IPS-20b (cell line): ENCODE measurements around the gene WNT11.

Experiments
- H3K27ac ChIP-seq: one replicate; pipeline ENCODE4 v1.5.1; 2013; ENCODE audit warnings: low read length
- H3K27me3 ChIP-seq: 2 replicates; pipeline ENCODE4 v1.6.1; 2013; ENCODE audit warnings: mild to moderate bottlenecking, low read length, inconsistent platforms; ENCODE audit not compliant: insufficient read depth
- H3K36me3 ChIP-seq: 2 replicates; pipeline ENCODE4 v1.6.1; 2013; ENCODE audit warnings: low read depth, mild to moderate bottlenecking, inconsistent platforms, low read length, moderate library complexity; ENCODE audit not compliant: insufficient read depth
- H3K4me1 ChIP-seq: 2 replicates; pipeline ENCODE4 v1.6.1; 2013; ENCODE audit warnings: mild to moderate bottlenecking, control low read depth, inconsistent platforms, low read length, moderate library complexity; ENCODE audit not compliant: insufficient read depth
- H3K4me3 ChIP-seq: 2 replicates; pipeline ENCODE4 v1.5.1; 2013; ENCODE audit warnings: mild to moderate bottlenecking, low read length, inconsistent platforms
- H3K9ac ChIP-seq: 2 replicates; pipeline ENCODE4 v1.6.1; 2013; ENCODE audit warnings: low read depth, mild to moderate bottlenecking, inconsistent platforms, low read length, moderate library complexity
- H3K9me3 ChIP-seq: 2 replicates; pipeline ENCODE4 v1.6.1; 2013; ENCODE audit warnings: mild to moderate bottlenecking, low read depth, low read length, inconsistent platforms; ENCODE audit not compliant: insufficient read depth

The WNT11 gene

GRCh38 chr11:76229690-76230240 is 23.5 kb upstream of the WNT11 start:
- Histone ChIP-seq H3K4me1 (no peaks in the 10 kb centered on the region), H3K4me3 (no peak overlapping the region), H3K9ac (no peak overlapping the region)

GRCh38 chr11:76228875-76229149 is 22.5 kb upstream of the WNT11 start:
- Histone ChIP-seq H3K36me3 (no peaks in the 10 kb centered on the region), H3K4me1 (no peaks in the 10 kb centered on the region), H3K9me3 (no peaks in the 10 kb centered on the region), H3K4me3 (no peak overlapping the region), H3K27me3 (peaks cover 6% of the 10 kb centered on the region), H3K9ac (no peak overlapping the region), H3K27ac (no peak overlapping the region)

More at GRCh38 chr11:76229690-76230240, 23.5 kb upstream of the WNT11 start:
- no peak overlapping the region for H3K27ac ChIP-seq
- no peaks in the 10 kb centered on the region for H3K36me3 ChIP-seq
- H3K9me3 ChIP-seq, result no peaks in the 10 kb centered on the region
- H3K27me3 ChIP-seq, result peaks cover 16% of the 10 kb centered on the region

- Histone ChIP-seq H3K27ac (no peak overlapping the region), H3K4me3 (no peak overlapping the region), H3K9me3 (no peaks in the 10 kb centered on the region), H3K4me1 (no peaks in the 10 kb centered on the region), H3K27me3 (peaks cover under 1% of the 10 kb centered on the region; the same call in 1 of the 2 replicates), H3K36me3 (no peaks in the 10 kb centered on the region), H3K9ac (no peak overlapping the region)
Observed at GRCh38 chr11:76228071-76228874, 22.0 kb upstream of the WNT11 start.

- Histone ChIP-seq H3K9ac (no peak overlapping the region), H3K36me3 (no peaks in the 10 kb centered on the region), H3K27me3 (no peaks in the 10 kb centered on the region), H3K27ac (no peak overlapping the region), H3K4me1 (no peaks in the 10 kb centered on the region), H3K4me3 (no peak overlapping the region), H3K9me3 (no peaks in the 10 kb centered on the region)
Observed at GRCh38 chr11:76226626-76227025, 20.3 kb upstream of the WNT11 start.

- no peaks in the 10 kb centered on the region for H3K36me3 ChIP-seq
- no peak overlapping the region for H3K27ac ChIP-seq
- no peaks in the 10 kb centered on the region for H3K4me1 ChIP-seq
- H3K4me3 ChIP-seq, result no peak overlapping the region
- H3K9me3 ChIP-seq, result no peaks in the 10 kb centered on the region
- H3K27me3 ChIP-seq, result no peaks in the 10 kb centered on the region
- H3K9ac ChIP-seq, result no peak overlapping the region
Observed at GRCh38 chr11:76225122-76225611, 18.9 kb upstream of the WNT11 start.

- Histone ChIP-seq H3K4me3 (no peak overlapping the region), H3K36me3 (no peaks in the 10 kb centered on the region), H3K9ac (no peak overlapping the region), H3K27ac (no peak overlapping the region), H3K9me3 (no peaks in the 10 kb centered on the region), H3K27me3 (no peaks in the 10 kb centered on the region; the same call in 1 of the 2 replicates), H3K4me1 (no peaks in the 10 kb centered on the region)
Observed at GRCh38 chr11:76224461-76225121, 18.3 kb upstream of the WNT11 start.

- Histone ChIP-seq H3K4me1 (no peaks in the 10 kb centered on the region), H3K27me3 (no peaks in the 10 kb centered on the region; the same call in 1 of the 2 replicates), H3K27ac (no peak overlapping the region), H3K36me3 (no peaks in the 10 kb centered on the region), H3K9me3 (no peaks in the 10 kb centered on the region), H3K9ac (no peak overlapping the region), H3K4me3 (no peak overlapping the region)
Observed at GRCh38 chr11:76221365-76221764, 15.1 kb upstream of the WNT11 start.

GRCh38 chr11:76219243-76219642 is 12.9 kb upstream of the WNT11 start:
- Histone ChIP-seq H3K36me3 (no peaks in the 10 kb centered on the region), H3K27me3 (no peaks in the 10 kb centered on the region; the same call in 1 of the 2 replicates), H3K4me1 (no peaks in the 10 kb centered on the region), H3K9me3 (no peaks in the 10 kb centered on the region), H3K4me3 (no peak overlapping the region), H3K9ac (no peak overlapping the region), H3K27ac (no peak overlapping the region)

GRCh38 chr11:76218449-76219178 is 12.3 kb upstream of the WNT11 start:
- H3K36me3 ChIP-seq, result no peaks in the 10 kb centered on the region
- H3K27ac ChIP-seq, result no peak overlapping the region
- H3K9ac ChIP-seq, result no peak overlapping the region
- H3K27me3 ChIP-seq, result peaks cover 3% of the 10 kb centered on the region
- H3K4me1 ChIP-seq, result no peaks in the 10 kb centered on the region
- no peaks in the 10 kb centered on the region for H3K9me3 ChIP-seq
- H3K4me3 ChIP-seq, result no peak overlapping the region

GRCh38 chr11:76217653-76218160 is 11.4 kb upstream of the WNT11 start:
- H3K27ac ChIP-seq, result no peak overlapping the region
- H3K9ac ChIP-seq, result no peak overlapping the region
- H3K4me3 ChIP-seq, result no peak overlapping the region
- no peaks in the 10 kb centered on the region for H3K4me1 ChIP-seq
- H3K9me3 ChIP-seq, result no peaks in the 10 kb centered on the region
- peaks cover 12% of the 10 kb centered on the region for H3K27me3 ChIP-seq
- H3K36me3 ChIP-seq, result no peaks in the 10 kb centered on the region

GRCh38 chr11:76216536-76217325 is 10.4 kb upstream of the WNT11 start:
- Histone ChIP-seq H3K27me3 (peaks cover 22% of the 10 kb centered on the region), H3K9me3 (no peaks in the 10 kb centered on the region), H3K36me3 (no peaks in the 10 kb centered on the region), H3K27ac (no peak overlapping the region), H3K9ac (no peak overlapping the region), H3K4me3 (no peak overlapping the region), H3K4me1 (no peaks in the 10 kb centered on the region)
